Progenitor cell of endocrine pancreas (in vitro differentiated cells): ENCODE measurements around the gene M1AP. TPM values are rescaled to one million over a fixed set of nuclear protein-coding genes. Genes with fewer than 3 reads are reported as not detected.

Source experiments
- DNase-seq: peaks from one replicate; pipeline ENCODE4 v3.0.0; 2021; ENCODE audit warnings: low spot score; ENCODE audit not compliant: unreplicated experiment
- H3K27ac Mint-ChIP-seq: 2 replicates; pipeline ENCODE4 v1.8.0; 2021; ENCODE audit warnings: mild to moderate bottlenecking, moderate library complexity, mixed read lengths
- H3K27me3 Mint-ChIP-seq: 2 replicates; pipeline ENCODE4 v1.8.0; 2021; ENCODE audit warnings: mixed read lengths
- H3K36me3 Mint-ChIP-seq: 2 replicates; pipeline ENCODE4 v1.8.0; 2022; ENCODE audit warnings: mixed read lengths; ENCODE audit not compliant: insufficient read depth
- H3K4me1 Mint-ChIP-seq: 2 replicates; pipeline ENCODE4 v1.8.0; 2021; ENCODE audit warnings: low read depth, mixed read lengths
- H3K4me3 Mint-ChIP-seq: 2 replicates; pipeline ENCODE4 v1.8.0; 2021; ENCODE audit warnings: low read depth, mild to moderate bottlenecking, moderate library complexity, mixed read lengths
- H3K9me3 Mint-ChIP-seq: 2 replicates; pipeline ENCODE4 v1.8.0; 2021; ENCODE audit warnings: low read depth, mixed read lengths
- total RNA-seq: library from RNA; stranded (reverse); gene quantifications from 2 replicates; pipeline ENCODE4 v1.2.1, GENCODE V29; 2021
- TF ChIP-seq, protein P1 (sequence below): fragments of 200-600 bp; sonication (generic); IDR thresholded peaks from one replicate; pipeline ENCODE4 v1.5.0; 2021; ENCODE audit warnings: antibody characterized with exemption, mild to moderate bottlenecking; ENCODE audit not compliant: unreplicated experiment

M1AP gene
- total RNA-seq, 1 donor from 2014 or later, result 2.5 TPM

- no peaks in the 10 kb centered on the region for H3K4me1 Mint-ChIP-seq
- no peaks in the 10 kb centered on the region for H3K9me3 Mint-ChIP-seq
- H3K4me3 Mint-ChIP-seq, result no peak overlapping the region
- H3K36me3 Mint-ChIP-seq, result peaks cover 12% of the 10 kb centered on the region
- H3K27me3 Mint-ChIP-seq, result no peaks in the 10 kb centered on the region
- no peak for DNase-seq
- H3K27ac Mint-ChIP-seq, result no peak overlapping the region
- TF ChIP-seq, protein P1, sequence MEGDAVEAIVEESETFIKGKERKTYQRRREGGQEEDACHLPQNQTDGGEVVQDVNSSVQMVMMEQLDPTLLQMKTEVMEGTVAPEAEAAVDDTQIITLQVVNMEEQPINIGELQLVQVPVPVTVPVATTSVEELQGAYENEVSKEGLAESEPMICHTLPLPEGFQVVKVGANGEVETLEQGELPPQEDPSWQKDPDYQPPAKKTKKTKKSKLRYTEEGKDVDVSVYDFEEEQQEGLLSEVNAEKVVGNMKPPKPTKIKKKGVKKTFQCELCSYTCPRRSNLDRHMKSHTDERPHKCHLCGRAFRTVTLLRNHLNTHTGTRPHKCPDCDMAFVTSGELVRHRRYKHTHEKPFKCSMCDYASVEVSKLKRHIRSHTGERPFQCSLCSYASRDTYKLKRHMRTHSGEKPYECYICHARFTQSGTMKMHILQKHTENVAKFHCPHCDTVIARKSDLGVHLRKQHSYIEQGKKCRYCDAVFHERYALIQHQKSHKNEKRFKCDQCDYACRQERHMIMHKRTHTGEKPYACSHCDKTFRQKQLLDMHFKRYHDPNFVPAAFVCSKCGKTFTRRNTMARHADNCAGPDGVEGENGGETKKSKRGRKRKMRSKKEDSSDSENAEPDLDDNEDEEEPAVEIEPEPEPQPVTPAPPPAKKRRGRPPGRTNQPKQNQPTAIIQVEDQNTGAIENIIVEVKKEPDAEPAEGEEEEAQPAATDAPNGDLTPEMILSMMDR, result no peak
Measured at GRCh38 chr2:74673826-74674528, 25.8 kb upstream of the M1AP start.

DNA sequence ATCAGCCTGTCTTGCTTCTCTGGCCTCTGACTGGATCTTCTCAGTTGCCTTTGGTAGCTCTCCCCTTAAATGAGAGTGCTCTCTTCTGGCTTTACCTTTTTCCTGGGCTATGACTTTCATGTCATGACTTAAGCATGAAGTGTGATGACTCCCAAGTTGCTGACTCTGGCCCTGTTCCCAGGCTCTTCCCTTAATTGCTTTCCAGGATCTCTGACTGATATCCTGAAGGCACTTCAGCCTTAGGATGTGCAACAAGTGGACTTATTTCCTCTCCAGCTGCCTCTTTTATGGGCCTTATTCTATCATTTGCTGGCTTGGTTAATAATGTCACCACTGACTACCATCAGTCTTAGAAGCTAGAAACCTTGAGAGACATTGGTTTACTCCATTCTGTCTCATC lies 23.3 kb upstream of the M1AP start:
- no peaks in the 10 kb centered on the region for H3K27me3 Mint-ChIP-seq
- H3K36me3 Mint-ChIP-seq, result peaks cover 6% of the 10 kb centered on the region
- no peak for DNase-seq
- no peaks in the 10 kb centered on the region for H3K4me1 Mint-ChIP-seq
- TF ChIP-seq, protein P1, result no peak
- H3K27ac Mint-ChIP-seq, result no peak overlapping the region
- no peaks in the 10 kb centered on the region for H3K9me3 Mint-ChIP-seq
- H3K4me3 Mint-ChIP-seq, result no peak overlapping the region

DNA sequence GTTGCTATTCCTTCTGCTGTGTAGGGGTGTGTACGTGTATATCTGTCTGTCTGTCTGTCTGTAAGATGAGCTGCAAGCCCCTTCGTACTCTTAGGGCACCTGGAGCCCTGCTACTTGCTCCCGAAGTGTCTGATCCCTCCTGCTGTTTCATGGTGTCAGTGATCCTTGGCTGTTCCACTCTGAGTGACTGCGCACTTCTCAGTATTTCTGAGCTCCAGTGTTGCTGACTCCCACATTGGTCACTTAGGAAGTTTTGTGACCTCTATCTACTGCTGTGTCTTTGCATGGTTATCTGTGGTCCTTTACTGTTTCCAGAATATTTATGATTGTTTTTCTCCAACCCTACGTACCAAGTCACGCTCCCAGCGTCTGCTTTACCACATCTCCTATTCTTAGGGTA lies 22.1 kb upstream of the M1AP start:
- Mint-ChIP-seq H3K4me1 (no peaks in the 10 kb centered on the region), H3K36me3 (no peaks in the 10 kb centered on the region), H3K4me3 (no peak overlapping the region), H3K27me3 (no peaks in the 10 kb centered on the region), H3K9me3 (no peaks in the 10 kb centered on the region), H3K27ac (no peak overlapping the region)
- DNase-seq, result no peak
- TF ChIP-seq, protein P1, result no peak

GRCh38 chr2:74668087-74668486 lies 20.0 kb upstream of the M1AP start:
- Mint-ChIP-seq H3K27ac (no peak overlapping the region), H3K9me3 (no peaks in the 10 kb centered on the region), H3K27me3 (no peaks in the 10 kb centered on the region), H3K36me3 (no peaks in the 10 kb centered on the region), H3K4me3 (no peak overlapping the region), H3K4me1 (no peaks in the 10 kb centered on the region)
- no peak for DNase-seq
- TF ChIP-seq, protein P1, result no peak

DNA sequence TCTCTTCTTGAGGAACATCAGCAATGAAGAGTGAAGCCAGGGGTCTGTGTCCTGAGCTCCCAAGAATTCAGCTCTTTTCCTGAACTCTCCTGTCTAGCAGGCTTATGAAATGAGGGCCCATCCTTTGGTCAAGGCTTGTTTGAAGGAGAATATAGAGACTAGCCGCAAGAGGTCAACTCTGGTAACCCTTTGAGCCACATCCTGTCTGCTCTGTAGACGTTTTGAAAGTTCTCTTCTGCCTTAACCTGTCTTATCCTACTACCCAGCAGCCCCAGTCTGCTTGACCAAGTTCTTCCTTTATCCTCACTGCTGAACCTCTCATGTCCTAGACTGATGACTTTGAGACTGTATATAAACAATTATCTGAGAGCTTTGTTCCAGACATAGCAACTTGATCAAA lies 11.3 kb upstream of the M1AP start:
- Mint-ChIP-seq H3K27ac (no peak overlapping the region), H3K4me3 (no peak overlapping the region), H3K36me3 (peaks cover 3% of the 10 kb centered on the region), H3K27me3 (peaks cover 18% of the 10 kb centered on the region), H3K9me3 (no peaks in the 10 kb centered on the region), H3K4me1 (peaks cover 4% of the 10 kb centered on the region)
- TF ChIP-seq, protein P1, result no peak
- DNase-seq, result no peak
